Urothelium cell line (cell line): Measurements from ENCODE around the gene SLC33A1.

Source experiments
- DNase-seq: peaks from one replicate; pipeline ENCODE4 v3.0.0; 2011; ENCODE audit warnings: low spot score, mixed read lengths
- FAIRE-seq: peaks from 2 replicates; lab custom pipeline; 2011; peaks lifted over from hg19 to GRCh38; lab: Jason Lieb, UNC

The SLC33A1 gene

GRCh38 chr3:155792532-155792931 is 61.7 kb downstream of the SLC33A1 start:
- no peak for FAIRE-seq

GRCh38 chr3:155791190-155791589 is 63.0 kb downstream of the SLC33A1 start:
- DNase-seq, result no peak
- no peak for FAIRE-seq

More at GRCh38 chr3:155792532-155792931, 61.7 kb downstream of the SLC33A1 start:
- DNase-seq, result no peak

- FAIRE-seq (no peak), DNase-seq (no peak)
These were observed 63.8 kb downstream of the SLC33A1 start for GRCh38 chr3:155790272-155790925.

- no peak for DNase-seq
- no peak for FAIRE-seq
These were observed 68.4 kb downstream of the SLC33A1 start for GRCh38 chr3:155785662-155786295.

- no peak for FAIRE-seq
- no peak for DNase-seq
These were observed 71.8 kb downstream of the SLC33A1 start for GRCh38 chr3:155782390-155782953.

GRCh38 chr3:155780291-155780690 is 73.9 kb downstream of the SLC33A1 start:
- FAIRE-seq (no peak), DNase-seq (no peak)

- FAIRE-seq (no peak), DNase-seq (no peak)
These were observed 75.8 kb downstream of the SLC33A1 start for GRCh38 chr3:155778462-155778861.

GRCh38 chr3:155772801-155773200 is 81.4 kb downstream of the SLC33A1 start:
- DNase-seq, result no peak
- FAIRE-seq, result no peak

- FAIRE-seq (no peak), DNase-seq (no peak)
These were observed 83.1 kb downstream of the SLC33A1 start for GRCh38 chr3:155771126-155771525.
